Astrocyte of the cerebellum (primary cell): ENCODE data around the gene PDE7B.

Source experiments
- DNase-seq: peaks from one replicate; pipeline ENCODE4 v3.0.0-alpha.2; 2011; ENCODE audit warnings: low read depth
- H3K4me3 ChIP-seq: 2 replicates; pipeline ENCODE4 v1.5.1; 2011; ENCODE audit warnings: mild to moderate bottlenecking, low read depth, low read length, moderate library complexity
- in situ Hi-C: cut with HindIII; loops from 2 replicates; pipeline ENCODE4 v1.10.0; 2017; ENCODE audit warnings: low sequenced_read_pairs
- TF ChIP-seq, protein P1 (sequence below): IDR thresholded peaks from 2 replicates; pipeline ENCODE4 v1.5.1; 2012; ENCODE audit warnings: low read length, low read depth, moderate library complexity, mild to moderate bottlenecking; ENCODE audit errors: missing control alignments

Gene PDE7B

DNA sequence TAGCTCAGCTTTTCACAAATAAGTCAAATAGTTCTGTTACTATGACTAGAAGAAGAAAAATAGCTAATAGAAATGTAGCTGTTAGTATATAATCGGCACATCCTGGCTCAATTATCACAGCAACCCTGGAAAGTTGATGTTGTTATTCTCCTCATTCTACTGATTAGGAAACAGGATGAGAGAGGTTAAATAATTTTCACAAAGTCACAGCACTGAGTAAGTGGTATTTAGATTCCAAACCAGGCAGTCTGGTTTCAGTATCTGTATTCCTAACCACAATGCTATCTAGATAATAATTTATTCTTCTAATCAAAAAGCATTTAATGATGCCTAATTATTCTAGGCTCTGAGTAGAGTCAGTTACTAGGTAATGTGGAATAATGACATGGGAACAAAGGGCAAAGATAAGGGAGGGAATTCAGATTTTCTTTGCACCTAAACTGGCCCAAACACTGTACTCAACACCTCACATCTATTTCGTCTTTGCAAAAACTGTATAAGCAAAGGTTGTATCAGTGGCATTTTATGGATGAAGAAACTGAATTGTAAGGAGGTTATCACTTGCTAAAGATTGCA lies 51.3 kb downstream of the PDE7B start:
- H3K4me3 ChIP-seq: no peak overlapping the region
- DNase-seq: no peak
- TF ChIP-seq, protein P1, sequence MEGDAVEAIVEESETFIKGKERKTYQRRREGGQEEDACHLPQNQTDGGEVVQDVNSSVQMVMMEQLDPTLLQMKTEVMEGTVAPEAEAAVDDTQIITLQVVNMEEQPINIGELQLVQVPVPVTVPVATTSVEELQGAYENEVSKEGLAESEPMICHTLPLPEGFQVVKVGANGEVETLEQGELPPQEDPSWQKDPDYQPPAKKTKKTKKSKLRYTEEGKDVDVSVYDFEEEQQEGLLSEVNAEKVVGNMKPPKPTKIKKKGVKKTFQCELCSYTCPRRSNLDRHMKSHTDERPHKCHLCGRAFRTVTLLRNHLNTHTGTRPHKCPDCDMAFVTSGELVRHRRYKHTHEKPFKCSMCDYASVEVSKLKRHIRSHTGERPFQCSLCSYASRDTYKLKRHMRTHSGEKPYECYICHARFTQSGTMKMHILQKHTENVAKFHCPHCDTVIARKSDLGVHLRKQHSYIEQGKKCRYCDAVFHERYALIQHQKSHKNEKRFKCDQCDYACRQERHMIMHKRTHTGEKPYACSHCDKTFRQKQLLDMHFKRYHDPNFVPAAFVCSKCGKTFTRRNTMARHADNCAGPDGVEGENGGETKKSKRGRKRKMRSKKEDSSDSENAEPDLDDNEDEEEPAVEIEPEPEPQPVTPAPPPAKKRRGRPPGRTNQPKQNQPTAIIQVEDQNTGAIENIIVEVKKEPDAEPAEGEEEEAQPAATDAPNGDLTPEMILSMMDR: no peak
- in situ Hi-C loops: no loop called here

DNA sequence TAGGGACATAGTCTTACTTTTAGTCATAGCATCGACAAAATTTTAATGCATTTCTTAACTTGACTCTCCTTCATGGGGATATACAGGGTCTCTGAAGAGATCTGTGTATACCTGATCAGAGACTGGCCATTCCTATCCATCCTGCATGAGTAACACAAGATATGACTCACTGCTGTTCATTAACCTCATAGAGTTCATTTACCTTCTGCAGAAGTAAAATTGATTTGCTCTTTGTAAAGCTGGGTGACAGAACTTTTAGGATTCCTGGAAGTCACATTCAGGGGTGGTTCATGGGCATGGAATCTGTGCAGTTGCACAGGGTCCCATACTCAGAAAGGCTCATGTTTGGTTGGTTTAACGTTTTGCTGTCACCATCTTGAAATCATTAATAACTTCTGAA lies 53.2 kb downstream of the PDE7B start:
- no peak overlapping the region for H3K4me3 ChIP-seq
- TF ChIP-seq, protein P1: no peak
- DNase-seq: no peak
- in situ Hi-C loops: no loop called here

DNA sequence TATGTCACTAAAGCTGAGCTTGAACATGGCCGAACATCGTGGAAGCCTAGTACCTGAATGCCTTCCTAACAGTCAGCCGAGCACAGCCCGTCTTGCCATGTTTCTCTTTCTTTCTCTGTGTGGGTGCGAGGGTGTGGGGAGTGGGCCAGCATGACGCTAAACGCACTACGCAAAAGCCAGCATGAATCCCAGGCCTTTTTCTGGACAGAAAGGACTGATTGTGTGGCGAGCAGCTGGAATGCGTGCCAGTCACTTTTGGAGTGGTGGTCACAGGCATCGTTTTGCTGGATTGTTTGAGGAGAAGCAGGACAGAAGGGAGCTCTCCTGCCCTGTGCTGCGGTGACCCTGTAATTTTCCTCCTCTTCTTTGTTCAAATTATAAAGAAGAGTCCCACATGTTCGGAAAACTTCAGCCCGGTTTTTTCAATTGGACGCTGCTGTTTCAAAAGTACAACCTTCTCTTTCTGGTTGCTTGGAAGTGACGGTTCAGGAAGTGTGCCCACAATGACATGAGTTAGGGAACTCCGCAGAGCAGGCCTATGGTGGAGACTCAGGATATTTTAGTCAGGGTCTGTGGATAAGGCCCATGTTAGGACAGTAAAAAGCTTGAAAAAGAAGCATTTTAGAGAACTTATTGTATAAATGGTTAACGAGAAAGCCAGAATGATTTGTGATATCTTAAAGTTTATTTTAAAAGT lies 54.3 kb downstream of the PDE7B start:
- in situ Hi-C loops: no loop called here
- no peak overlapping the region for H3K4me3 ChIP-seq
- TF ChIP-seq, protein P1: no peak
- no peak for DNase-seq

DNA sequence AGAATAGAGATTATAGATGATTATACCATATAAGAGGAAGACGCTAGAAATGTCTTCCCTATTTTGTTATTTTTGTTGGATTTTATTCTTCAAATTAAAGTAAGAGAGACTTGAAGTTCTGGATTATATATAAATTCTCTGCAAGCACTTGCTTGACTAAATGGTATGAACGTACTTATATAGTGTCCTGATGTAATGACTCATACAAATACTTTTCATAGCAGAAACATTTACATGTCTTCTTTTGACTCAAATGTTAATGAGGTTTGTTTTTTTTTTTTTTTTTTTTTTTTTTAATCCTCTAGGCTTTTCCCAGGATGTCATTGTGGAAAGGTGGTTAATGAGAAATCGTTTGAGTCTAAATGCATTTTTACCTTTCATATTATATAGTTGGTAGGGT lies 55.0 kb downstream of the PDE7B start:
- in situ Hi-C loops: no loop called here
- TF ChIP-seq, protein P1: no peak

DNA sequence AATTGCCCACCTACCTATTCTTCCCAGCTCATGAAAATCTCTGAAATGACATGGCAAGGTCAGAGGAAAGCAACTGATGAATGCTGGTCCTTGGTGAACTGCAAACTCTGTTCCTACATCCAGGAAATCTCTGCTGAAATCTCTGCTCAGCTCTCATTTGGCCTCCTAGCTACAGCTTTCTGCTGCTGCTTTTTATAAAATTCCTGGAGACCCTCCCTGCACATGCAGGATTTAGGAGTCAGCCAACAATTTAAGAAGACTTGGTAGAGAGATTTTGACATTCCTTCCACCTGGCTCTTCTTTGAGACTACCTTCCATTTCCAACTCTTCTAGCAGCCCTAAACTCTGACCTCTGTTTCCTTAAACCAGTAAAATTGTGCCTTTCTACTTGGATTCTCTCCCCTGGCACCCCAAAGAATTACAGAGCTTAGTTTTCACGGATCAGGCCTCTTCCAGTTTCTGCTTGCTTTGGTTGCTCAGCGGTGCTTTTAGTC lies 55.5 kb downstream of the PDE7B start:
- no peak overlapping the region for H3K4me3 ChIP-seq
- TF ChIP-seq, protein P1: no peak
- DNase-seq: no peak
- in situ Hi-C loops: no loop called here

More for the DNA sequence above, 55.0 kb downstream of the PDE7B start:
- H3K4me3 ChIP-seq: no peak overlapping the region
- no peak for DNase-seq

DNA sequence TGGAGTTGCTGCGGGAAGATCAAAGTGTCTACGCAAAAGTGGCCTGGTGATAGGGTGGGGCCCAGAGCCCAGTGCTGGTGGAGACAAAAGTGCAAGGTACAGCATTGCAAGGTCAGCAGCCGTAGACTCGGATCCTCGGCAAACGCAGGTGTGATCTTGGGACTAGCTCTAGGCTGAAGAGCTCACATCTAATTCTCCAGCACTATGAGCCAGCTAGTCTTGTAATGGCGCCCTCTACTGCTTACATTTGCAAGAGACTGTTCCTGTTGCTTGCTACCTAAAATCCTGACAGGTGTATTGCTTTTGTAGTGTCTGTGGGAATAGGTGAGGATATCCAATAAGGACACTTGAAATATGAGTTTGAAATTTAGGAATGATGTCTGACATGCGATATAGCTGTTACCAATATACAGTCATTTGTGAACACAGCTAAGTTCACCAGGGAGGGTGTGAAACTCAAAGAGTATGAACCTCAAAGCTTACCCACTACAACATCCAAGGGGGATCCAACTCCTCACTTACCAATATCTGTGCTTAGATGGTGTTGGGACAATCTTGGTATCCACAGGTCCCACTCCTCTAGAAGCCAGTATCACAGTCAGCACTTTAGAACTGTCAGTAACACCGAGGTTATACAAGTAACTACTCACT lies 58.4 kb downstream of the PDE7B start:
- in situ Hi-C loops: no loop called here
- H3K4me3 ChIP-seq: no peak overlapping the region
- no peak for DNase-seq
- TF ChIP-seq, protein P1: no peak
